Measurements from ENCODE around the gene CHM. TPM values are rescaled to one million over a fixed set of nuclear protein-coding genes. Genes with fewer than 3 reads are reported as not detected.
"Not testable (repeated sequence)": the region's sequence is repeated elsewhere in the genome, so short reads cannot be mapped to it uniquely, and the experiment has no call there.

CHM gene
- total RNA-seq, 1 donor from 2014 or later: 28.4 TPM

DNA sequence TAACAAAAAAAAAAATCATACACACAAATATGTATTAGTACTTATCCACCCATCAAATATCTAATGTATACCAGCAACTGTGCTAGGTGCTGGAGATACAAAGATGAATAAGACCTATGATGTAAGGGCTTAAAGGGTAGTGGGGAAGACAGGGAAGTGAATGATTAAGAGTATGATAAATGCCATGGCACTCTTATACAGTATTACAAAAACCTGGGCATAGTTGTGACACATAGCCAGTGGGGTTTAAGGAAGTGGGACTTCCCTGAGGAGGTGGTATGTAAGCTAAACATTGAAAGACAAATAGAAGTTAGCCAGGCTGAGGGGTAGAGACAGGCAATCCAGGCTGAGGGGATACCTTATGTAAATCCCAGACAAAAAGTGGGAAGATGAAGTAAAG is 23.5 kb downstream of the CHM start:
- no peaks in the 10 kb centered on the region for H3K36me3 ChIP-seq
- no peaks in the 10 kb centered on the region for H3K9me3 ChIP-seq
- intact Hi-C loops (cut with DNase I): no loop called here
- ATAC-seq: peak; percentile 49
- no peak overlapping the region for H3K27ac ChIP-seq
- no peaks in the 10 kb centered on the region for H3K27me3 ChIP-seq
- no peak for DNase-seq
- TF ChIP-seq, protein P1, sequence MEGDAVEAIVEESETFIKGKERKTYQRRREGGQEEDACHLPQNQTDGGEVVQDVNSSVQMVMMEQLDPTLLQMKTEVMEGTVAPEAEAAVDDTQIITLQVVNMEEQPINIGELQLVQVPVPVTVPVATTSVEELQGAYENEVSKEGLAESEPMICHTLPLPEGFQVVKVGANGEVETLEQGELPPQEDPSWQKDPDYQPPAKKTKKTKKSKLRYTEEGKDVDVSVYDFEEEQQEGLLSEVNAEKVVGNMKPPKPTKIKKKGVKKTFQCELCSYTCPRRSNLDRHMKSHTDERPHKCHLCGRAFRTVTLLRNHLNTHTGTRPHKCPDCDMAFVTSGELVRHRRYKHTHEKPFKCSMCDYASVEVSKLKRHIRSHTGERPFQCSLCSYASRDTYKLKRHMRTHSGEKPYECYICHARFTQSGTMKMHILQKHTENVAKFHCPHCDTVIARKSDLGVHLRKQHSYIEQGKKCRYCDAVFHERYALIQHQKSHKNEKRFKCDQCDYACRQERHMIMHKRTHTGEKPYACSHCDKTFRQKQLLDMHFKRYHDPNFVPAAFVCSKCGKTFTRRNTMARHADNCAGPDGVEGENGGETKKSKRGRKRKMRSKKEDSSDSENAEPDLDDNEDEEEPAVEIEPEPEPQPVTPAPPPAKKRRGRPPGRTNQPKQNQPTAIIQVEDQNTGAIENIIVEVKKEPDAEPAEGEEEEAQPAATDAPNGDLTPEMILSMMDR (IDR thresholded peaks at IDR 0.05): no peak
- no peak overlapping the region for H3K4me3 ChIP-seq
- H3K4me1 ChIP-seq: no peaks in the 10 kb centered on the region

DNA sequence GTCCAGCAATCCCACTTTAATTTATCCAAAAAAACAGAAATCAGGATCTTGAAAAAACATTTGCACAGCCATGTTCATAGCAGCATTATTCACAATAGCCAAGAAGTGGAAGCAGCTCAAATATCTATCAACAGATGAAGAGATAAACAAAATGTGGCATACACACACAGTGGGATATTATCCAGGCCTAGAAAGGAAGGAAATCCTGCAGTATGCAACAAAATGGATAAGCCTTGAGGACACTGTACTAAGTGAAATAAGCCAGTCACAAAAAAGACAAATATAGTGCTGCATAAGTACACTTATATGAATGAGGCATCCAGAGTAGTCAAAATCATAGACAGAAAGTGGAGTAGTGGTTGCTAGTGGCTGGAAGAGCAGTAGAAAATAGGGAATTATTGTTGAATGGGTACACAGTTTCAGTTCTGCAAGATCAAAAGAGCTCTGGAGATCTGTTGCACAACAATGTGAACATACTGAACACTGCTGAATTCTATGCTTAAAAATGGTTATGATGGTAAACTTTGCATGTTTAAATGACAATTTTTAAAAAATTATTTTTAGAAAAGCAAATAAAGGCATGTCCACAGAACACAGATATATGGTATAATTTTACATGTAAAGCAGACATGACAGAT is 25.6 kb downstream of the CHM start:
- ATAC-seq (peak; percentile 22), DNase-seq (no peak)
- TF ChIP-seq, protein P1 (IDR thresholded peaks at IDR 0.05): no peak
- H3K4me3 ChIP-seq: no peak overlapping the region
- H3K27ac ChIP-seq: no peak overlapping the region
- H3K9me3 ChIP-seq: no peaks in the 10 kb centered on the region
- H3K27me3 ChIP-seq: no peaks in the 10 kb centered on the region
- H3K4me1 ChIP-seq: no peaks in the 10 kb centered on the region
- no peaks in the 10 kb centered on the region for H3K36me3 ChIP-seq
- intact Hi-C loops (cut with DNase I): no loop called here

DNA sequence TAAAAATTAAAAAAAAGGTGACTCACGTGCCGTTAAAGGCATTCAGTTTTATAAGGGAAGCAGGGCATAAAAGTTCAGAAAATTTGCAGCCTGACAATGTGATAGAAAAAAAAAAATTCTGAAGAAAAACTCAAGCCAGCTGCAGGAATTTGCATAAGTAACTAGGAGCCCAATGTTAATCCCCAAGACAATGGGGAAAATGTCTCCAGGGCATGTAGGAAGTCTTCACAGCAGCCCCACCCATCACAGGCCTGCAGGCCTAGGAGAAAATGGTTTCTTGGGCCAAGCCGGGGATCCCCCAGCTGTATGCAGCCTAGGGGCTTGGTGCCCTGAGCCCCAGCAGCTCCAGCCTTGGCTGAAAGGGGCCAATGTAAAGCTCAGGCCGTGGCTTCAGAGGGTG is 31.2 kb downstream of the CHM start:
- intact Hi-C loops (cut with DNase I): no loop called here
- no peak overlapping the region for H3K4me3 ChIP-seq
- TF ChIP-seq, protein P1 (IDR thresholded peaks at IDR 0.05): no peak

DNA sequence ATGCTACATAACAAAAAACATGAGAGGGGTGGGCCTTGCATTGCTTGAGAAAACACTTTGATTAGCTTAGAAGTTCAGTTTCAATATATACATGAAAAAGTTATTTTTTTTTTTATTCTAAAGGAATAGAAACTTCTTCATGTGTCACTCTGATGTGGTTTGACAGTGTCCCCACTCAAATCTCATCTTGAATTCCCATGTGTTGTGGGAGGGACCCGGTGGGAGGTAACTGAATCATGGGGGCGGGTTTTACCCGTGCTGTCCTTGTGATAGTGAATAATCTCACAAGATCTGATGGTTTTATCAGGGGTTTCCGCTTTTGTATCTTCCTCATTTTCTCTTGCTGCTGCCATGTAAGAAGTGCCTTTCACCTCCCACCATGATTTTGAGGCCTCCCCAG is 32.4 kb downstream of the CHM start:
- intact Hi-C loops (cut with DNase I); H3K4me1 ChIP-seq; H3K27ac ChIP-seq; H3K36me3 ChIP-seq; H3K27me3 ChIP-seq; H3K9me3 ChIP-seq; H3K4me3 ChIP-seq; ATAC-seq; DNase-seq: not testable (repeated sequence)

More for the DNA sequence above, 31.2 kb downstream of the CHM start:
- H3K9me3 ChIP-seq: no peaks in the 10 kb centered on the region
- H3K27ac ChIP-seq: no peak overlapping the region
- H3K27me3 ChIP-seq: no peaks in the 10 kb centered on the region
- DNase-seq (no peak), ATAC-seq (no peak)
- H3K4me1 ChIP-seq: no peaks in the 10 kb centered on the region
- H3K36me3 ChIP-seq: no peaks in the 10 kb centered on the region

DNA sequence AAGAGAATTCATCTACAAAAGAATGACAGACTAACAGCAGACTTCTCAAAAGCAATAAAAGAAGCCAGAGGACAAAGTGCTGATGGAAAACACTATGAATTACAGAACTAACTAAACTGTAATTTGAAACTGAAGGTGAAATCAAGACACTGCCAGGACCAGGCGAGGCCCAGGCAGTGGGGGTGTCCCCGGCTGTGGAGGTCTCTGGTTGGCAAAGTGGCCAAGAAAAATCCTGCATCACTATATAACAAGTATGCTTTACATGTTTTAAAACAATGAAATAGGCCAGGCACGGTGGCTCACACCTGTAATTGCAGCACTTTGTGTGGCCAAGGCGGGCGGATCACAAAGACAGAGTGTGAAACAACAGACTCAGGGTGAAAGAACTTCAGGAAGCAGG is 32.9 kb downstream of the CHM start:
- no peaks in the 10 kb centered on the region for H3K4me1 ChIP-seq
- ATAC-seq (no peak), DNase-seq (no peak)
- H3K9me3 ChIP-seq: no peaks in the 10 kb centered on the region
- H3K27ac ChIP-seq: no peak overlapping the region
- no peaks in the 10 kb centered on the region for H3K36me3 ChIP-seq
- H3K4me3 ChIP-seq: no peak overlapping the region
- no peaks in the 10 kb centered on the region for H3K27me3 ChIP-seq
- TF ChIP-seq, protein P1 (IDR thresholded peaks at IDR 0.05): no peak
- intact Hi-C loops (cut with DNase I): no loop called here

DNA sequence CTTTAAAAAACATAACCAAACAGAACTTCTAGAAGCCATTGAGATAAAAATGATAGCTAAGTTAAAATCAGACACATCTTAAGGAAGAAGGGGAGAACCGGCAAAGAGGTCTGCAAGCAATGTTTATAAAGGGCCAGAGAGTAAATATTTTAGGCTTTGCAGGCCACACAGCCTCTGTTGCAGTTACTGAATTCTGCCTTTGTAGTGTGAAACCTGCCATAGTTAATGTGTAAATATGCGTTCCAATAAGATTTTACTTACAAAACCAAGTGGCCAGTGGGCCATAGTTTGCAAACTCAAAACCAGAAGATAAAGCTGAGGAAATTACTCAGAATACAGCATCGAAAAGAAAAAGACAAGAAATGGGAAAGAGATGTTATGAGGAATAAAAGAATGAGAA is 33.6 kb downstream of the CHM start:
- Histone ChIP-seq H3K9me3 (no peaks in the 10 kb centered on the region), H3K4me1 (no peaks in the 10 kb centered on the region), H3K27ac (no peak overlapping the region), H3K4me3 (no peak overlapping the region), H3K36me3 (no peaks in the 10 kb centered on the region), H3K27me3 (no peaks in the 10 kb centered on the region)
- DNase-seq (no peak), ATAC-seq (no peak)
- intact Hi-C loops (cut with DNase I): no loop called here
- TF ChIP-seq, protein P1 (IDR thresholded peaks at IDR 0.05): no peak

Data from upper lobe of right lung (tissue), 1 donor.